AG08396 (cell line): Measurements from ENCODE around the gene TBC1D22A.

Experiments used
- DNase-seq: peaks from one replicate; pipeline ENCODE4 v3.0.0; 2012; ENCODE audit warnings: low spot score, mixed read lengths

TBC1D22A gene

DNA sequence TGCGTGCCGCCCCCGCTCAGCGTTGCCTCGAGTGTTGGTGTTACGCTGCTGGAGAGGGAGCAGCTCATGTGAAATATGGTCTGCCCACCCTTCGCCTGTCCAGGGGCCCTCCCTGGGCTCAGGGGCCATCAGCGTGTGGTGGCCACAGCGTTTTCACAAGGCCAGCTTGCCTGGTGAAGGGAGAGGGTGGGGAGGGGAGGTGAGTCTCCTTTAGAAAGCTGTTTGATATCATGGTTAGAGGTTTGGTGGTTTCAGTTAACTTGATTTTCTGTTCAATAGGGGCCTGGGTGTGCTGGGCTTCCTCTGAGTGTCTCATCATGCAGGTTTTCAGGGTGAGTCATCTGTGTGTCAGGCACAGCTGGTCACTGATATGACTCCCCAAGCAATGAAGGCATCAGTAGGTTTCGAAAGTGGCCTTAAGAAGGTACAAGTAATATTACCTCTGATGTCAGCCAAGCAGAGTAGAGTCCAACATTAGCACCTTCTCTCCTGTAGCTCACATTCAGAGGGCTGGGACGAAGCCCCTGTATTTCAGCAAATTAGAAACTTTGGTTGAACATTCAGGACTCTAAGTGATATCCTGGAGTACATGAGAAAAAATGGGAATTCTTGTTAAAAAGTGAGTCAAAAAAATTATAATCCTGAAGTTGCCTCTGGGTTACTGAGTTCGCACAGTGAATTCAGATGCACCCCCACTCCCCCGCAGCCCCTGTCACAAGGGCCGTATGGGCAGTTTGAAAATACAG is 172.5 kb downstream of the TBC1D22A start:
- peak; percentile 85 for DNase-seq

DNA sequence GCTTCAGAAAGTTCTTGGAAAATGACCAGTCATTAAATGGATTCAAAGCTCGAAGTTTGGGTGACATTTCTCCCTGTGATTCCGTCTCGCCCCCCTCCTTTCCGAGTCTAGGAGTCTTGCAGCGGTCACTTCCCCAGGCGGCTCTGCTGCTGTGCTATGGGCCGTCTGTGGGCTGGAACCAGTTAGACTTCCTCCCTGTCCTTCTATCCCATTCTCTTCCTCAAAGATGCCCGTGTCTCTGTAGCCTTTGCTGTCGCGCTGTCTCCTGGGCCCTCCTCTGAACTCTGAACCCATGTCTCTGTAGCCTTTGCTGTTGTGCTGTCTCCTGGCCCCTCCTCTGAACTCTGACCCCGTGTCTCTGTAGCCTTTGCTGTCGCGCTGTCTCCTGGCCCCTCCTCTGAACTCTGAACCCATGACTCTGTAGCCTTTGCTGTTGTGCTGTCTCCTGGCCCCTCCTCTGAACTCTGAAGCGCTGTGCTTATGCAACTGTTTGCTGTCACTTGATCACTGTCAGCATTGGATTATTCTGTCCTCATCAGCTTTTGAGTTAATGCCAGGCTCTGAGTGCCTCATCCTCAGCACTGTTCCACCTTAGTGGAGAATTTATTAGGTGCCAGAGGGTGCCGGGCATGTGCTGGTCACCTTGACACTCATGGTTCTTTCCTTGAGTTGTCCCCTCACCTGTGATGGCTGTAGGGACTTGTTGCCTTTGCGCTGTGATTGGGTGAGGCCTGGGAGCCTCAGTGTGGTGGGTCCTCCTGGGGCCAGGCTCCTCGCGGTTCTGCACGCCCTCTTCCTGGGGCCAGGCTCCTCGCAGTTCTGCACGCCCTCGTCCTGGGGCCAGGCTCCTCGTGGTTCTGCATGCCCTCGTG is 173.3 kb downstream of the TBC1D22A start:
- DNase-seq, result no peak

DNA sequence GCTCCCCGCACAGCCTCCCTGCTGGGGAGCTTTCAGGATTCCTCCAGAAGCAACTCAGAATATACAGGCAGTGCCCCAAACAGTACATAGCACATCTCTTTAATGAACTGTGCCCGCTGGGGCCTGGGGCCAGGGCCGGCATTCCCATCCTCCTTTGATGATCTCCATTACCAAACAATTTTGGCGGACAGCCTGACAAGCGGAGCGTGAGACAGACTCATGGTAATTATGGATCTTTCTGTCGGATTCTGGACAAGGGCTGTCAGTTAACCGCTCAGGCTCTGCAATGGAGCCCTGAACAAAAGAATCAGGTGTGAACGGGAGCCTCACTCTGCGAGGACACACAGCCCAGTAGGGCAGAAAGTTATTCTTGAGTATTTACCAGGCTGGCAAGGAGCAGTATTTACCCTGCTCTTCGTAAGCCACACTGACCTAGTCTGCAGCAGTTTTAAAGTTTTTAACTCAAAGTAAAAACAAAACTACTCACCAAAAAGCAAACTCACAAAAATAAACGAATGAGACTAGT is 174.0 kb downstream of the TBC1D22A start:
- DNase-seq, result no peak

DNA sequence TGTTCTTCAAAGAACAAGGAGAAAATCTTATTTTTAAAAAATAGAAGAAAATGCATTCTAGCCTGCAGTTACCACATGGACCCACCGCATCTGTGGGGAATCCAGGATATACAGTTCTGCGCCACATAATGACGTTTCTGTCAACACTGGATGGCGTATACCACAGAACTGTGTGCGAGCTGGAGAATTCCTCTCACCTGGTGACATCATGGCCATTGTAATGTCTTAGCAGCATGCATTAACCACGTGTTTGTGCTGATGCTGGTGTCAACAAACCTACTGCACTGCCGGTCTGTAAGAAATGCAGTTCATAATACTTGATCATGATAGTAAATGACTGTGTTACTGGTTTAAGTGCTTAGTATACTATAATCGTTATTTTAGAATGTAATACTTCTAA is 174.7 kb downstream of the TBC1D22A start:
- DNase-seq, result no peak

DNA sequence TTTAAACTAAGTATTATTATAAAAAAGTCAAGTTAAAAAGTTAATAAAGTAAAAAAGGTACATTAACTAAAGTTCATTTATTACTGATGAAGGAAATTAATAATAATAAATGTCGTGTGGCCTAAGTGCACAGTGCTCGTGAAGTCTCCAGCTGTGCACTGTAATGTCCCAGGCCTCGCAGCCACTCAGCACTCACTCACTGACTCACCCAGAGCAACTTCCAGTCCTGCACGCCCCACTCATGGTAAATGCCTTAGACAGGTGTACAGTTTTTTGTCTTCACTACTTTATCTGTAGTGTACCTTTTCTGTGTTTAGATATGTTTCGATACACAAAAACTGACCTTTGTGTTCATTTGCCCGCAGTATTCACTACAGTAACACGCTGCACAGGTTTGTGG is 175.5 kb downstream of the TBC1D22A start:
- DNase-seq, result no peak

DNA sequence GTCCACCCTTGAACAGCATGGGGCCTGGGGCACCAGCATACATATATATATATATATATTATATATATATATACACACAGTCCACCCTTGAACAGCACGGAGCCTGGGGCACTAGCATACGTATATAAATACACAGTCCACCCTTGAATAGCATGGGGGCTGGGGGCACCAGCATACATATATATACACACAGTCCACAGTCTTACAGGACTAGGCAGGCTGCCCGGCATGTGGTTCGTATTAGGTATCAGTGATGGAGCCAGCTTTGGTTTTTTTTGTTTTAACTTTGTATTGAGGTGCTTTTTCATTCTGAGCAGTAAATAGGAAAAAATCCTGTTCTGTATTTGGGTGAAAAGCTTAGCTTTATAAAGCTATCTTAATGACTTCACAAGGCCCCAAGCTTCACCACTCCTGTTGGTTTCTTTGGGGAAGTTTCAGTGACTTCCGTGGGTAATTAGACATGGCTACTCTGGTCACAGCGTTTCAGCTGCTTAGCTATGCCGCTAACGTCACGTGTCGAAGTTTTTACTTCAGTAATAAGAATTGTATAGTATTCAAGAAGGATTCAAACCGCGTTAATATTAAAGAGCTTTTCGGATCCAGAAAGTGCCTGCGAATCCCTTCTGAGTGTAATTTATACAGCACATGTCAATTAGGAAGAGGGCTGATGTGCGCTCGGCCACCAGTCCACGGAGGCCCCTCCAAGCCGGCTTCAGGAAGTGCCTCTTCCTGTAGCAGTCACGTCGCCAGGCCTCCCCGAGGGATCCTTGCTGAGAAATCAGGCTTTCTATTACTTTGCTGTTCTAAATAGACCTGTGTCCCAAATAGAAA is 179.7 kb downstream of the TBC1D22A start:
- no peak for DNase-seq

DNA sequence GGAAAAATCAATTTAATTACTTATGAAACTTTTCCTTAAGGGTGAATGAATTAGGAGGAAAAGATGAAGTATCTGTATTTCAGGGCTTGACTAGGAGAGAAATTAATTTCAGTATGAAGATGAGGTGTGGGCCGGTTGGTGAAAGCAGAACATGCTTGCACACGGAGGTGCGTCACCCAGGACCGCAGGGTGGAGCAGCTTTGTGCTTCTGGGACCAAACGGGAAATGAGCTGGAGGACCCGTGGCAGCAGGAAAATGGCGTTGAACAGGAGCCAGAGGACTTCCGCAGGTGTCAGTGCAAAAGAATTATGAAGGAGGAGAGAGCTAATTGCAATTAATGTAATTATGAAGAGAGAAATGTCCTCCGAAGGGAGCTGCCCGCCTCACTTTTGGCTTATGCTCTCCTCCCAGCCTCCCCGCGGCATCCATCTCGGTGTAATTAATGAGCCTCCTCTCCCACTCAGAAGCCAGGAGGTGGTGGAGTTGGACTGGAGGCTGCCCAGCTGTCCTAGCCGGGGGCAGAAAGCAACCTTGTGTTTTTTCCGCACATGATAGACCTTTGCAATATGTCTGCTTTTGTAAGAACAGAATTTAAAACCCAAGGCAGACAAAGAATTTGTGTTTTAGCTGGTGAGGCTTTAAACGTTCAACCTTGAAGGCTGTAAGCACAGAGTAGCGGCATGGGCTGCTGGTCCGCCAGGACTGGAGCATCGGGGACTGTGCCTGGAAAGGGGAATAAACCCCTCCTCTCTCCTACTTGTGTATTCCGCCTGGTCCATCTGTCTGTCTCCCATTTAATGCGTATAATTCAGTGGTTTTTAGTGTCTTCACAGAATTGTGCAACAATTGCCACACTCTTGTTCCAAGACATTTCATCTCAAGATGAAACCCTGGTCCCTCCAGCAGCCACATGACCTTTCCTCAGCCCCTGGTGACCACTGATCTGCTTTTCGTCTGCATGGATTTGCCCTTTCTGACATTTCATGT is 180.6 kb downstream of the TBC1D22A start:
- no peak for DNase-seq

DNA sequence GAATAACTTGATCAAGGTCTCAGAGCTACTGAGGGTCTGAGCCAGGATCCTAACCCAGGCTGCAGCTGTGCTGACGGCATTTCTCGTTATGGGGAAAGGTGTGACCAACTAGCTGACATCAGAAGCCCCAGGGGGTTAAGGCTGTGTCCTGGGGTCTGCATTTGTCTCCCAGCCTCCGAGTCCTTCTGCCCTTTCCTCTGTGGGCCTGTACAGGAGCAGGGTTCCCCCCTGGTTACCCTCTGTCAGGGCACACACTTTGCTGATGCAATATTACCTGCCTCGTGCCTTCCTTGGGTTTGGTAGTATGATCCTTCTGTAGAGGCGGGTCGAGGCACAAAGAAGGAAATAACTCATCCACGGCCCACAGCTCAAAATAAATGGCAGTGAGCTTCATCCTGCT is 183.0 kb downstream of the TBC1D22A start:
- DNase-seq, result no peak

GRCh38 chr22:46946383-46946962 is 184.0 kb downstream of the TBC1D22A start:
- no peak for DNase-seq

GRCh38 chr22:46947516-46948257 is 185.2 kb downstream of the TBC1D22A start:
- no peak for DNase-seq

- DNase-seq, result no peak
Observed at GRCh38 chr22:46948411-46949144, 186.1 kb downstream of the TBC1D22A start.

DNA sequence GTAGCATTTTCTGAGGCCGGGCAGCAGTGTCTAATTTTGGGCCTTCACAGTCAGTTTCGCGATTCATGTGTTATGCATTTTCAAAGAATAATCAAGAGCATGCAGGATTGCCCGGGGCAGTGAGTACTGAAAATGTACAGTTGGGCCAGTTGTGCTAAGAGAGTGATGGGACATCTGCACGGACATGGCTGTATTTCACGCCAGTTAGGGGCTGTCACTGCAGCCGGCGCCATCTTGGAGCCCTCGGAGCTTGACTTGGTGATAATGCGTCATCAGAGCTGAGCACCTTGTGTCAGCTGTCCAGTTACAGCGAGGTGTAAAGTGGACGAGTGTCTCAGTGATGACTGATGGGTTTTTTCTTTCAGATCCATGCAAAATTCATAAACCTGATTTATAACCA is 188.9 kb downstream of the TBC1D22A start:
- no peak for DNase-seq

- DNase-seq, result no peak
Observed at GRCh38 chr22:46951973-46952372, 189.5 kb downstream of the TBC1D22A start.

DNA sequence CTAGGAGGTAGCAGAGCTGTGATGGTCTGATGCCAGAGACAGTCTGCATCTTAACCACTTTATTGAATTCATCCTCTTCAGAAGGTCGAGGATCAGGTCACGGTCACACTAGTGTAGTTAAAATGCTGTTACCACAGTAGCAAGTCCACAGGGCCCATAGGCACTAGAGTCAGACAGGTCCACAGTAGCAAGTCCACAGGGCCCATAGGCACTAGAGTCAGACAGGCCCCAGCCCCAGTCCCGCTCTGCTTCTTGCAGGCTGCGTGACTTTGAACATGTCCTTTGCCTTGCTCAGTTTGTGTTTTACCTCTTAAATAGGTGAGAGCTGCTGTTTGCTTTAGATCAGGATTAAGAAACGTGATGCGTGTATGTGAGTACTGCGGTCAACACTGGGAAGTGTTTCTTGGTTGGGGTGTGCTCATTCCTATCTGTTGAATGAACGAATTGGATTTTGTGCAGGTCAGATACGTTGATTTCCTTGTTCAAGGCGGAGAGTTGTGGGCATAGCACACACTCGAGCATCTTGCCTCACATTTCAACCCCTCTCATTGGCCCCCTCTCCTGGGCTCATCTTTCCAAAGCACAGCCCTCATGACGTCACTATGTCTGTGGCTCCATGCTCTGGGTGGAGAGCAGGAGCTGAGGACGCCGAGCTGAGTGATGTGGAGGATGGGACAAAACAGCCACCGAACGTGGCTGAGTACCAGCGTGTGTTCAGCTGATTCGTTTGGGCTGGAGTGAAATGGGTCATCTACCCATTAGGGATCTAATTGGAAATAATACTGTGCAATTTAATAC is 191.7 kb downstream of the TBC1D22A start:
- no peak for DNase-seq

DNA sequence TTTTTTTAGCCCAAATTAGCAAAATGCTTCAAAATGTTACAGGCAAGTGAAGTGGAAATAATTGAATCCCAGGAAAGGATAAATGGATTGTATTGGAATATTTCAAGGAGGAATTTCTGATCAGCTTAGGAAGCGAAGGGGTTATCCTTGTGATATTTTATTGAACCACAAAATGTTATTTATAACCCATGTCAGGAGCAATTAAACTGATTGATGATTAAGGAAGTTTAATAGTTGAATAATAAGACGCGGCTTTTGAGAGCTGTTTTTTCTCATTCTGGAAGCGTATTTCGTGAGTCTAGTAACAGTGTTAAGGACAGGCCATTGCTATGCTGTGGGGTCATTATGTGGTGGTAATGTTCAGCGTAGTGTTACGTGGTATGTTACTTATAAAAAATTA is 192.3 kb downstream of the TBC1D22A start:
- no peak for DNase-seq

- no peak for DNase-seq
Observed at GRCh38 chr22:46956498-46957215, 194.2 kb downstream of the TBC1D22A start.

DNA sequence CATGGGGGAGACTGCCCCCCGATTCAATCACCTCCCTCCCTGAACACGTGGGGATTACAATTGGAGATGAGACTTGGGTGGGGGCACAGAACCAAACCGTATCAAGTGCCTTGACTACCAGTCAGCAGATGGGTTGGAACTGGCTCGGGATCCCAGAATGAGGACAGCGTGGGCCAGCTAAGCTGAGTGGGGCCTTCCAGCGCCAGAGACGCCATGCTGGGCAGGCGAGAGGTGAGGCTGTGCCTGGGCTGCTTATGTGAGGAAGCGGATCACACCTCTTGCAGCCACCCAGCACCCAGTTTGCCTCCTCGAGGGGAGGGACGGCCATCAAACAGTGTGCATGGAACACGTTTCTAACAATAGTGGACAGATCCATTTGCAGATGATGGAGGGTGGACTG is 195.1 kb downstream of the TBC1D22A start:
- no peak for DNase-seq

GRCh38 chr22:46958191-46958590 is 195.7 kb downstream of the TBC1D22A start:
- no peak for DNase-seq
